Loucy (cell line): ENCODE results near the gene NMT1.

ENCODE experiments used
- CTCF ChIP-seq: fragments of 200-600 bp; sonication (generic); conservative IDR thresholded peaks from 2 replicates; pipeline ENCODE4 v1.5.1; 2014; ENCODE audit warnings: mild to moderate bottlenecking, antibody characterized with exemption, low read length
- EZH2phosphoT487 ChIP-seq: fragments of 200-600 bp; IDR thresholded peaks from 2 replicates; pipeline ENCODE4 v1.6.1; 2018; ENCODE audit warnings: antibody characterized with exemption, mild to moderate bottlenecking, moderate library complexity, borderline replicate concordance

GRCh38 chr17:45112559-45113423, 51.7 kb downstream of the NMT1 start:
- no peak for TF ChIP-seq CTCF
- TF ChIP-seq EZH2phosphoT487: no peak
